Astrocyte (in vitro differentiated cells and primary cell): ENCODE data around the gene OVOL3. TPM values are rescaled to one million over a fixed set of nuclear protein-coding genes. Genes with fewer than 3 reads are reported as not detected.

Experiments used
- DNase-seq: peaks from one replicate; pipeline ENCODE4 v3.0.0-alpha.2; 2010; ENCODE audit warnings: low read depth
- FAIRE-seq: peaks from 2 replicates; lab custom pipeline; 2011; peaks lifted over from hg19 to GRCh38; lab: Jason Lieb, UNC
- H2AFZ ChIP-seq: 2 replicates; pipeline ENCODE4 v1.6.0; 2012; ENCODE audit warnings: low read depth, low read length, inconsistent platforms
- H3K27ac ChIP-seq: 2 replicates; pipeline ENCODE4 v1.5.1; 2011; ENCODE audit warnings: low read depth, low read length, inconsistent platforms
- H3K27me3 ChIP-seq: 2 replicates; pipeline ENCODE4 v1.6.0; 2011; ENCODE audit warnings: low read length, inconsistent platforms; ENCODE audit not compliant: insufficient read depth
- H3K36me3 ChIP-seq: 2 replicates; pipeline ENCODE4 v1.5.1; 2011; ENCODE audit warnings: low read length, inconsistent platforms; ENCODE audit not compliant: insufficient read depth
- H3K4me1 ChIP-seq: 2 replicates; pipeline ENCODE4 v1.5.1; 2011; ENCODE audit warnings: low read length, inconsistent platforms; ENCODE audit not compliant: insufficient read depth
- H3K4me2 ChIP-seq: 2 replicates; pipeline ENCODE4 v1.6.0; 2012; ENCODE audit warnings: low read length, inconsistent platforms
- H3K4me3 ChIP-seq: 2 replicates; pipeline ENCODE4 v1.5.1; 2011; ENCODE audit warnings: low read depth, mild to moderate bottlenecking, low read length, inconsistent platforms; ENCODE audit not compliant: insufficient read depth
- H3K79me2 ChIP-seq: 2 replicates; pipeline ENCODE4 v1.6.0; 2012; ENCODE audit warnings: mild to moderate bottlenecking, low read length, inconsistent platforms; ENCODE audit not compliant: insufficient read depth
- H3K9ac ChIP-seq: 2 replicates; pipeline ENCODE4 v1.6.0; 2012; ENCODE audit warnings: mild to moderate bottlenecking, low read length, inconsistent platforms
- H3K9me3 ChIP-seq: 2 replicates; pipeline ENCODE4 v1.5.1; 2012; ENCODE audit warnings: low read depth, mild to moderate bottlenecking, low read length, inconsistent platforms; ENCODE audit not compliant: insufficient read depth
- H4K20me1 ChIP-seq: 2 replicates; pipeline ENCODE4 v1.6.0; 2012; ENCODE audit warnings: low read length, inconsistent platforms; ENCODE audit not compliant: insufficient read depth
- H3K27ac Mint-ChIP-seq: one replicate; pipeline ENCODE4 v1.8.0; 2021; ENCODE audit warnings: mild to moderate bottlenecking, mixed read lengths; ENCODE audit not compliant: unreplicated experiment
- H3K27me3 Mint-ChIP-seq: one replicate; pipeline ENCODE4 v1.8.0; 2021; ENCODE audit warnings: low read depth, mixed read lengths; ENCODE audit not compliant: unreplicated experiment
- H3K36me3 Mint-ChIP-seq: one replicate; pipeline ENCODE4 v1.8.0; 2021; ENCODE audit warnings: low read depth, mixed read lengths; ENCODE audit not compliant: unreplicated experiment
- H3K4me1 Mint-ChIP-seq: one replicate; pipeline ENCODE4 v1.8.0; 2021; ENCODE audit warnings: low read depth, mixed read lengths; ENCODE audit not compliant: unreplicated experiment
- H3K4me3 Mint-ChIP-seq: one replicate; pipeline ENCODE4 v1.8.0; 2021; ENCODE audit warnings: mild to moderate bottlenecking, moderate library complexity, mixed read lengths; ENCODE audit not compliant: unreplicated experiment
- H3K9me3 Mint-ChIP-seq: one replicate; pipeline ENCODE4 v1.8.0; 2021; ENCODE audit warnings: mild to moderate bottlenecking, mixed read lengths; ENCODE audit not compliant: unreplicated experiment
- CTCF ChIP-seq: IDR thresholded peaks from 2 replicates; pipeline ENCODE4 v1.5.1; 2011; ENCODE audit warnings: low read depth, mild to moderate bottlenecking, inconsistent platforms, low read length, moderate library complexity; ENCODE audit not compliant: insufficient read depth
- EZH2 ChIP-seq: IDR thresholded peaks from 2 replicates; pipeline ENCODE4 v1.6.1; 2012; ENCODE audit warnings: mild to moderate bottlenecking, low read length, inconsistent platforms; ENCODE audit not compliant: insufficient read depth
- total RNA-seq: library from RNA; stranded (reverse); gene quantifications from 2 replicates; pipeline ENCODE4 v1.2.1, GENCODE V29; 2021

Gene OVOL3
- total RNA-seq, 1 donor from 2014 or later = not detected

GRCh38 chr19:36073121-36073876 is 37.6 kb upstream of the OVOL3 start:
- TF ChIP-seq EZH2 (no peak), CTCF (no peak)
- no peaks in the 10 kb centered on the region for H3K27me3 ChIP-seq
- H3K9ac ChIP-seq = no peak overlapping the region
- H3K4me3 Mint-ChIP-seq = no peak overlapping the region
- H3K36me3 Mint-ChIP-seq = peaks cover 10% of the 10 kb centered on the region
- peaks cover 2% of the 10 kb centered on the region for H3K36me3 ChIP-seq
- H3K9me3 ChIP-seq = no peaks in the 10 kb centered on the region
- H3K4me3 ChIP-seq = no peak overlapping the region
- peaks cover 5% of the 10 kb centered on the region for H3K27me3 Mint-ChIP-seq
- H3K4me1 ChIP-seq = peaks cover 9% of the 10 kb centered on the region
- DNase-seq (no peak), FAIRE-seq (no peak)
- H3K4me1 Mint-ChIP-seq = no peaks in the 10 kb centered on the region
- no peak overlapping the region for H3K4me2 ChIP-seq
- H3K27ac ChIP-seq = no peak overlapping the region
- H3K27ac Mint-ChIP-seq = no peak overlapping the region
- peaks cover 33% of the 10 kb centered on the region for H4K20me1 ChIP-seq
- no peaks in the 10 kb centered on the region for H3K79me2 ChIP-seq
- no peaks in the 10 kb centered on the region for H3K9me3 Mint-ChIP-seq
- H2AFZ ChIP-seq = no peak overlapping the region

- peak overlapping the region; percentile 81 for H3K27ac Mint-ChIP-seq
- no peak overlapping the region for H3K27ac ChIP-seq
- no peak overlapping the region for H3K4me3 Mint-ChIP-seq
- DNase-seq (no peak), FAIRE-seq (no peak)
- no peaks in the 10 kb centered on the region for H3K9me3 Mint-ChIP-seq
- no peak overlapping the region for H3K9ac ChIP-seq
- H3K4me2 ChIP-seq = no peak overlapping the region
- no peaks in the 10 kb centered on the region for H3K79me2 ChIP-seq
- H3K36me3 Mint-ChIP-seq = peaks cover 7% of the 10 kb centered on the region
- peaks cover 4% of the 10 kb centered on the region for H3K36me3 ChIP-seq
- TF ChIP-seq CTCF (no peak), EZH2 (no peak)
- no peak overlapping the region for H2AFZ ChIP-seq
- no peaks in the 10 kb centered on the region for H3K4me1 ChIP-seq
- H3K27me3 Mint-ChIP-seq = peaks cover 5% of the 10 kb centered on the region
- no peaks in the 10 kb centered on the region for H4K20me1 ChIP-seq
- no peaks in the 10 kb centered on the region for H3K9me3 ChIP-seq
- H3K27me3 ChIP-seq = no peaks in the 10 kb centered on the region
- H3K4me1 Mint-ChIP-seq = no peaks in the 10 kb centered on the region
- H3K4me3 ChIP-seq = no peak overlapping the region
Observed at GRCh38 chr19:36079389-36079945, 31.5 kb upstream of the OVOL3 start.

GRCh38 chr19:36081385-36081784 is 29.6 kb upstream of the OVOL3 start:
- Histone ChIP-seq H4K20me1 (no peaks in the 10 kb centered on the region), H2AFZ (no peak overlapping the region), H3K4me1 (no peaks in the 10 kb centered on the region), H3K9me3 (no peaks in the 10 kb centered on the region), H3K4me2 (no peak overlapping the region), H3K27me3 (no peaks in the 10 kb centered on the region), H3K36me3 (peaks cover 2% of the 10 kb centered on the region), H3K79me2 (no peaks in the 10 kb centered on the region), H3K27ac (no peak overlapping the region), H3K4me3 (no peak overlapping the region), H3K9ac (no peak overlapping the region)
- no peak overlapping the region for H3K27ac Mint-ChIP-seq
- peaks cover 7% of the 10 kb centered on the region for H3K36me3 Mint-ChIP-seq
- FAIRE-seq (no peak), DNase-seq (no peak)
- TF ChIP-seq EZH2 (no peak), CTCF (no peak)
- no peak overlapping the region for H3K4me3 Mint-ChIP-seq
- H3K4me1 Mint-ChIP-seq = no peaks in the 10 kb centered on the region
- H3K27me3 Mint-ChIP-seq = peaks cover 5% of the 10 kb centered on the region
- H3K9me3 Mint-ChIP-seq = no peaks in the 10 kb centered on the region
